ENCODE measurements around the gene E2F1. TPM values are rescaled to one million over a fixed set of nuclear protein-coding genes. Genes with fewer than 3 reads are reported as not detected.
"Not testable (repeated sequence)": the region's sequence is repeated elsewhere in the genome, so short reads cannot be mapped to it uniquely, and the experiment has no call there.

Gene E2F1
- total RNA-seq, 3 donors from 2014 or later, result 57.5 to 60.2 (median 57.6) TPM

- Mint-ChIP-seq H3K9me3 (no peaks in the 10 kb centered on the region), H3K36me3 (ENCODE audit: insufficient read depth) (no peaks in the 10 kb centered on the region), H3K4me1 (ENCODE audit: low read depth) (no peaks in the 10 kb centered on the region), H3K4me3 (no peak overlapping the region), H3K27me3 (ENCODE audit: low read depth) (no peaks in the 10 kb centered on the region)
- DNase-seq (no peak), ATAC-seq (no peak)
These were observed 15.7 kb upstream of the E2F1 start for GRCh38 chr20:33701629-33702450.

- not testable (repeated sequence) for H3K9me3 Mint-ChIP-seq; H3K27me3 Mint-ChIP-seq (ENCODE audit: low read depth); ATAC-seq; H3K4me1 Mint-ChIP-seq (ENCODE audit: low read depth); H3K4me3 Mint-ChIP-seq; DNase-seq; H3K36me3 Mint-ChIP-seq (ENCODE audit: insufficient read depth)
These were observed 14.7 kb upstream of the E2F1 start for GRCh38 chr20:33700696-33701441.

GRCh38 chr20:33698966-33699365, 12.8 kb upstream of the E2F1 start:
- not testable (repeated sequence) for H3K9me3 Mint-ChIP-seq; H3K4me3 Mint-ChIP-seq; H3K36me3 Mint-ChIP-seq (ENCODE audit: insufficient read depth); H3K4me1 Mint-ChIP-seq (ENCODE audit: low read depth); H3K27me3 Mint-ChIP-seq (ENCODE audit: low read depth); ATAC-seq; DNase-seq

DNA sequence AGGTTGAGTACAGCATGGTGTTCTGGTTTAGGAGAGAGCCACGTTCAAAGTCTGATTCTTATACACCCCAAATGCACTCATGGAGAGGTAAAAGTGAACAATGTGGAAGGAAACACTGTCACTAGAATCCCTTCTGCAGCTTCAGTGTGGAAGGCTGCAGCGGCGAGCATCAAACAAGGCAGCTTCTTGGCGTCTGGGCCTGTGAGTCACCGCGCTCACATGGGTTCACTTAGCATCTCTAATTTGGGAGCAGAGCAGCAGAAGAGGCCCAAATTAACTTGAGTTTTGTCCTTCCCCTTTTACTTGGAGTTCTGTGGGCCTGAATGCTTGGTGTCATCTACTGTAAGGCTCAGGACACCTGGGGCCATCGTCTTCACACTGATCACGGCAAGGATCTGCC, 10.9 kb upstream of the E2F1 start:
- H3K27me3 Mint-ChIP-seq (ENCODE audit: low read depth), result no peaks in the 10 kb centered on the region
- no peaks in the 10 kb centered on the region for H3K4me1 Mint-ChIP-seq (ENCODE audit: low read depth)
- no peak overlapping the region for H3K4me3 Mint-ChIP-seq
- H3K9me3 Mint-ChIP-seq, result no peaks in the 10 kb centered on the region
- no peak for DNase-seq
- ATAC-seq, result no peak
- no peaks in the 10 kb centered on the region for H3K36me3 Mint-ChIP-seq (ENCODE audit: insufficient read depth)

GRCh38 chr20:33696448-33696847, 10.3 kb upstream of the E2F1 start:
- DNase-seq (no peak), ATAC-seq (no peak)
- H3K9me3 Mint-ChIP-seq, result no peaks in the 10 kb centered on the region
- H3K36me3 Mint-ChIP-seq (ENCODE audit: insufficient read depth), result no peaks in the 10 kb centered on the region
- no peaks in the 10 kb centered on the region for H3K4me1 Mint-ChIP-seq (ENCODE audit: low read depth)
- H3K4me3 Mint-ChIP-seq, result no peak overlapping the region
- no peaks in the 10 kb centered on the region for H3K27me3 Mint-ChIP-seq (ENCODE audit: low read depth)

DNA sequence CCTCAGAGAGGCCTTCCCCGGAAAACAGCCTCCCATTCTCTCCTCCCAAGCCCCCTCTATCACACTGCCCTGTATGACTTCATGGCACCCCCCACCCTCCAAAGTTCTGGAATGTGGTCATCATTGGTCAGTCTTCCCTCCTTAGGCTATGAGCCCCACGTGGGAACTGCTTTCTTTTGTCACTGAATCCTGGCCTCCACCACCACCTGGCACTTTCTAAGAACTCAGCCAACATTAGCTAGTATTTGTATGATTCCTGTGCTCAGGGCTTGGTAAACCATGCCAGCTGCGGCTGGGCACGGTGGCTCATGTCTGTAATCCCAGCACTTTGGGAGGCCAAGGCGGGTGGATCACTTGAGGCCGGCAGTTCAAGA, 8.4 kb upstream of the E2F1 start:
- no peaks in the 10 kb centered on the region for H3K36me3 Mint-ChIP-seq (ENCODE audit: insufficient read depth)
- no peaks in the 10 kb centered on the region for H3K27me3 Mint-ChIP-seq (ENCODE audit: low read depth)
- peaks cover 7% of the 10 kb centered on the region for H3K4me1 Mint-ChIP-seq (ENCODE audit: low read depth)
- no peaks in the 10 kb centered on the region for H3K9me3 Mint-ChIP-seq
- ATAC-seq (no peak), DNase-seq (no peak)
- no peak overlapping the region for H3K4me3 Mint-ChIP-seq

- DNase-seq (no peak), ATAC-seq (no peak)
- Mint-ChIP-seq H3K9me3 (no peaks in the 10 kb centered on the region), H3K27me3 (ENCODE audit: low read depth) (no peaks in the 10 kb centered on the region), H3K36me3 (ENCODE audit: insufficient read depth) (no peaks in the 10 kb centered on the region), H3K4me1 (ENCODE audit: low read depth) (peaks cover 13% of the 10 kb centered on the region), H3K4me3 (no peak overlapping the region)
These were observed 7.8 kb upstream of the E2F1 start for GRCh38 chr20:33693741-33694638.

- Mint-ChIP-seq H3K4me1 (ENCODE audit: low read depth) (peaks cover 20% of the 10 kb centered on the region), H3K27me3 (ENCODE audit: low read depth) (no peaks in the 10 kb centered on the region), H3K9me3 (no peaks in the 10 kb centered on the region)
These were observed 7.1 kb upstream of the E2F1 start for GRCh38 chr20:33693289-33693688.

DNA sequence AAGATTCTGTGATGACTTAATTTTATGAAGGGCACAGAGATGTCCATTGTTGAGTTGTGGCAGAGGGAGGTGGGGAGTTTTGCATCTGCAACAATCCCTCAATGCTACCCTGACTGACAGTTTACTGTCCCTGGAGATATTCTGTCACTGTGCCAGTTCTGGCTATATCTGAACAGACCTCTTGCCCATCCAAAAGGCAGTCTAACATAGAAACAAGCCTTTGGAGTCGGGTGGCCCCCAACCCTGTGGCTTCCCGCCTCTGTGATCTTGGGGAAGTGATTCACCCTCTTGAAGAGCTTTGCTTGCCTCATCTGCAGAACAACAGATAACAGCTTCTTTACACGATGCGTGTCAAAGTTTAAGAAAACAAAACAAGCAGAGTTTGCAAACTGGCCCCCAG, 3.8 kb upstream of the E2F1 start:
- DNase-seq (peak; percentile 47), ATAC-seq (peak; percentile 16 to 18)
- Mint-ChIP-seq H3K9me3 (no peaks in the 10 kb centered on the region), H3K4me3 (peak overlapping the region; percentile 17), H3K4me1 (ENCODE audit: low read depth) (peaks cover 36% of the 10 kb centered on the region), H3K27me3 (ENCODE audit: low read depth) (no peaks in the 10 kb centered on the region), H3K36me3 (ENCODE audit: insufficient read depth) (no peaks in the 10 kb centered on the region)

More at GRCh38 chr20:33693289-33693688, 7.1 kb upstream of the E2F1 start:
- no peak for ATAC-seq
- DNase-seq, result no peak
- Mint-ChIP-seq H3K4me3 (no peak overlapping the region), H3K36me3 (ENCODE audit: insufficient read depth) (no peaks in the 10 kb centered on the region)

GRCh38 chr20:33689493-33689892, 3.3 kb upstream of the E2F1 start:
- Mint-ChIP-seq H3K9me3 (no peaks in the 10 kb centered on the region), H3K4me1 (ENCODE audit: low read depth) (peaks cover 40% of the 10 kb centered on the region), H3K27me3 (ENCODE audit: low read depth) (no peaks in the 10 kb centered on the region), H3K36me3 (ENCODE audit: insufficient read depth) (no peaks in the 10 kb centered on the region), H3K4me3 (no peak overlapping the region)
- no peak for DNase-seq
- ATAC-seq, result no peak

DNA sequence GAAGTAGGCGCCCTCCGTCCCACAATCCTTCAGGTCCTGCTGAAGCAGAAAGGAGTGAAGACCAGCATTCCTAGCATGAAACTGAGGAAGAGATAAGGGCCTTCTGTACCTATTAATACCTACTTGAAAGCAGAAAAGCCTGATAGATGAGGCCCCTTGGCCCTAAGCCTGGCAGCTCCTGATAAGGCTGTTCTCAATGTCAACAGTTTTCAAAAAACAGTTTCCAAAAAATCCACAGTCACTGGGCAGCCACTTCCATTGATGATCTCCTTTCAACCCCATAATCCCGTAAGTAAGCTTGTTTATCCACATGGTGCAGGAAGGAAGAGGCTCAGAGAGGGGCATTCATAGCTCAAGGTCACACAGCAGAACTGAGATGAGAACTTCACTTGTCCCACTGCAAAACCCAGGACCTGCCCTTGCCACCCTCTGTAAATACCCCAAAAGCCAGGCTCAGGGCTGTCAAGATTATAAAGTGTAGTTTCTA, 2.8 kb upstream of the E2F1 start:
- Mint-ChIP-seq H3K9me3 (no peaks in the 10 kb centered on the region), H3K27me3 (ENCODE audit: low read depth) (no peaks in the 10 kb centered on the region), H3K4me1 (ENCODE audit: low read depth) (peaks cover 40% of the 10 kb centered on the region), H3K4me3 (no peak overlapping the region), H3K36me3 (ENCODE audit: insufficient read depth) (no peaks in the 10 kb centered on the region)
- ATAC-seq (no peak), DNase-seq (no peak)

- Mint-ChIP-seq H3K4me1 (ENCODE audit: low read depth) (peaks cover 40% of the 10 kb centered on the region), H3K4me3 (no peak overlapping the region), H3K36me3 (ENCODE audit: insufficient read depth) (no peaks in the 10 kb centered on the region), H3K27me3 (ENCODE audit: low read depth) (no peaks in the 10 kb centered on the region), H3K9me3 (no peaks in the 10 kb centered on the region)
- DNase-seq (no peak), ATAC-seq (no peak)
These were observed 2.1 kb upstream of the E2F1 start for GRCh38 chr20:33687993-33688937.

- ATAC-seq (no peak), DNase-seq (no peak)
- H3K27me3 Mint-ChIP-seq (ENCODE audit: low read depth), result no peaks in the 10 kb centered on the region
- H3K4me3 Mint-ChIP-seq, result peak overlapping the region; percentile 79
- H3K36me3 Mint-ChIP-seq (ENCODE audit: insufficient read depth), result no peaks in the 10 kb centered on the region
- H3K4me1 Mint-ChIP-seq (ENCODE audit: low read depth), result peaks cover 40% of the 10 kb centered on the region
- no peaks in the 10 kb centered on the region for H3K9me3 Mint-ChIP-seq
These were observed 1.3 kb upstream of the E2F1 start for GRCh38 chr20:33687370-33687915.

All from activated T-cell treated with anti-CD3 and anti-CD28 coated beads, Interleukin-2, amount 50 U/mL, for 4 hours (primary cell).